ENCODE data around the gene NEGR1.

DNA sequence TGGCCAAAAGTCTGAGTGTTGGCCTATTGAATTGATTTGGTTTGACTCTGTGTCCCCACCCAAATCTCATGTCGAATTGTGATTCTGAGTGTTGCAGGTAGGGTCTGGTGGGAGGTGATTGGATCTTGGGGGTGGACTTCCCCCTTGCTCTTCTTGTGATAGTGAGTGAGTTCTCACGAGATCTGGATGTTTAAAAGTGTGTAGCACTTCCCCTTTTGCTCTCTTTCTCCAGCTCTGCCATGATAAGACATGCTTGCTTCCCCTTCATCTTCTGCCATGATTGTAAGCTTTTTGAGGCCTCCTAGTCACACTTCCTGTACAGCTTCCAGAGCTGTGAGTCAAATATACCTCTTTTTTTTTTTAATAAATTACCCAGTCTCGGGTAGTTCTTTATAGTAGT is 904.5 kb downstream of the NEGR1 start:
- TF ChIP-seq BRCA1 (IDR thresholded peaks at IDR 0.05) (no peak), BRCA1 (CRISPR knock-in tag; IDR thresholded peaks at IDR 0.05) (no peak), GABPA (tag; conservative IDR thresholded peaks at IDR 0.05; ENCODE audit: low read depth) (no peak), MXI1 (IDR thresholded peaks at IDR 0.05; ENCODE audit: low read depth, low read length) (no peak), POLR2A (conservative IDR thresholded peaks at IDR 0.05) (no peak), MYNN (IDR thresholded peaks at IDR 0.05) (no peak), MYNN (CRISPR knock-in tag; IDR thresholded peaks at IDR 0.05) (no peak), HMGN3 (IDR thresholded peaks at IDR 0.05; ENCODE audit: borderline replicate concordance, extremely low read depth, insufficient read length, low read depth, low read length) (no peak), CBFA2T3 (IDR thresholded peaks at IDR 0.05) (no peak)
- TF ChIP-seq, protein P1, sequence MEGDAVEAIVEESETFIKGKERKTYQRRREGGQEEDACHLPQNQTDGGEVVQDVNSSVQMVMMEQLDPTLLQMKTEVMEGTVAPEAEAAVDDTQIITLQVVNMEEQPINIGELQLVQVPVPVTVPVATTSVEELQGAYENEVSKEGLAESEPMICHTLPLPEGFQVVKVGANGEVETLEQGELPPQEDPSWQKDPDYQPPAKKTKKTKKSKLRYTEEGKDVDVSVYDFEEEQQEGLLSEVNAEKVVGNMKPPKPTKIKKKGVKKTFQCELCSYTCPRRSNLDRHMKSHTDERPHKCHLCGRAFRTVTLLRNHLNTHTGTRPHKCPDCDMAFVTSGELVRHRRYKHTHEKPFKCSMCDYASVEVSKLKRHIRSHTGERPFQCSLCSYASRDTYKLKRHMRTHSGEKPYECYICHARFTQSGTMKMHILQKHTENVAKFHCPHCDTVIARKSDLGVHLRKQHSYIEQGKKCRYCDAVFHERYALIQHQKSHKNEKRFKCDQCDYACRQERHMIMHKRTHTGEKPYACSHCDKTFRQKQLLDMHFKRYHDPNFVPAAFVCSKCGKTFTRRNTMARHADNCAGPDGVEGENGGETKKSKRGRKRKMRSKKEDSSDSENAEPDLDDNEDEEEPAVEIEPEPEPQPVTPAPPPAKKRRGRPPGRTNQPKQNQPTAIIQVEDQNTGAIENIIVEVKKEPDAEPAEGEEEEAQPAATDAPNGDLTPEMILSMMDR (IDR thresholded peaks at IDR 0.05 in 2 of 3, conservative IDR thresholded peaks at IDR 0.05 in 1 of 3; ENCODE audit: insufficient read depth in 2 of 3, low read depth in 1 of 3, low read length in 3 of 3), result no peak
